NT2/D1 (cell line): ENCODE results near the gene DYSF.

Experiments
- DNase-seq: peaks from one replicate; pipeline ENCODE4 v3.0.0-alpha.2; 2011; ENCODE audit warnings: low read depth, low spot score
- H3K27me3 ChIP-seq: 2 replicates; pipeline ENCODE4 v1.6.0; 2011; ENCODE audit warnings: mild to moderate bottlenecking; ENCODE audit not compliant: insufficient read length, insufficient read depth
- H3K36me3 ChIP-seq: 2 replicates; pipeline ENCODE4 v1.6.1; 2011; ENCODE audit warnings: mild to moderate bottlenecking, low read length, mixed read lengths; ENCODE audit not compliant: insufficient read depth, insufficient read length
- H3K4me1 ChIP-seq: 2 replicates; pipeline ENCODE4 v1.5.1; 2011; ENCODE audit not compliant: insufficient read depth, insufficient read length
- H3K4me3 ChIP-seq: 2 replicates; pipeline ENCODE4 v1.5.1; 2011; ENCODE audit warnings: low read depth; ENCODE audit not compliant: insufficient read length
- H3K9ac ChIP-seq: 2 replicates; pipeline ENCODE4 v1.6.0; 2011; ENCODE audit warnings: low read depth; ENCODE audit not compliant: insufficient read length
- H3K9me3 ChIP-seq: 2 replicates; pipeline ENCODE4 v1.5.1; 2011; ENCODE audit warnings: mild to moderate bottlenecking, low read length; ENCODE audit not compliant: insufficient read depth
- SUZ12 ChIP-seq: IDR thresholded peaks from 2 replicates; pipeline ENCODE4 v1.6.1; 2011; ENCODE audit not compliant: insufficient read length, insufficient read depth; ENCODE audit errors: extremely low read depth
- YY1 ChIP-seq: IDR thresholded peaks from 2 replicates; pipeline ENCODE4 v1.6.1; 2011; ENCODE audit not compliant: insufficient read length, insufficient read depth
- ZNF274 ChIP-seq: IDR thresholded peaks from 2 replicates; pipeline ENCODE4 v1.6.1; 2011; ENCODE audit warnings: mild to moderate bottlenecking, low read depth, low read length

The DYSF gene

GRCh38 chr2:71634567-71634966 is 181.2 kb downstream of the DYSF start:
- no peaks in the 10 kb centered on the region for H3K36me3 ChIP-seq
- no peak for TF ChIP-seq SUZ12
- no peak for TF ChIP-seq ZNF274
- TF ChIP-seq YY1 = no peak
- no peak overlapping the region for H3K9ac ChIP-seq
- H3K4me1 ChIP-seq = no peaks in the 10 kb centered on the region
- no peak overlapping the region for H3K4me3 ChIP-seq
- H3K9me3 ChIP-seq = 0 out of 2 replicates have a peak, but pooled peaks cover under 1% of the 10 kb centered on the region
- no peak for DNase-seq
- H3K27me3 ChIP-seq = peaks cover 2% of the 10 kb centered on the region

- TF ChIP-seq ZNF274 = no peak
- no peak for TF ChIP-seq SUZ12
- TF ChIP-seq YY1 = no peak
- H3K4me3 ChIP-seq = no peak overlapping the region
- H3K9me3 ChIP-seq = no peaks in the 10 kb centered on the region
- DNase-seq = no peak
- peaks cover 2% of the 10 kb centered on the region for H3K27me3 ChIP-seq
- no peaks in the 10 kb centered on the region for H3K4me1 ChIP-seq
- H3K36me3 ChIP-seq = no peaks in the 10 kb centered on the region
- H3K9ac ChIP-seq = no peak overlapping the region
Observed at GRCh38 chr2:71635798-71636197, 182.4 kb downstream of the DYSF start.

GRCh38 chr2:71637168-71637567 is 183.8 kb downstream of the DYSF start:
- no peak overlapping the region for H3K9ac ChIP-seq

DNA sequence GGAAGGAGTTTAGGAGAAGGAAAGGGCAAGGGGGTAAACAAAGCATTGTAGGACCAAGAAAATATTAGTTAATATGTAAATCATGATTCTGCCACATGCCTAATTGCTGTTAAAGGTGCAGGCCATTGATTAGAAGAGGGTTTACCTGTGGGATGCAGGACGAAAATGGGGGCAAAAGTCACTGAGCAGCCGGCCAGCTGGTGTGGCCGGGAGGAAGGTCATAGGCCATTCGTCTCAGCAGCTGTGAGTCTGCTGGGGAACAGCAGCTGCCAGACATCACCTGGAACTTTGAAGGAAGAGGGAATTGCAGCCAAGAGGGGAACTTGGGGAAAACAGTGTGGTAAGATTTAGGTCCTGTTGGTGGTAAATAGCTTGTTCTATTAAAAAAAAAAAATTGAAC is 184.4 kb downstream of the DYSF start:
- Histone ChIP-seq H3K9ac (no peak overlapping the region), H3K27me3 (no peaks in the 10 kb centered on the region), H3K9me3 (no peaks in the 10 kb centered on the region), H3K36me3 (no peaks in the 10 kb centered on the region), H3K4me3 (no peak overlapping the region), H3K4me1 (no peaks in the 10 kb centered on the region)
- TF ChIP-seq ZNF274 (no peak), YY1 (no peak), SUZ12 (no peak)
- no peak for DNase-seq

More at GRCh38 chr2:71637168-71637567, 183.8 kb downstream of the DYSF start:
- DNase-seq = no peak
- Histone ChIP-seq H3K4me3 (no peak overlapping the region), H3K4me1 (no peaks in the 10 kb centered on the region), H3K27me3 (peaks cover 2% of the 10 kb centered on the region), H3K36me3 (no peaks in the 10 kb centered on the region), H3K9me3 (no peaks in the 10 kb centered on the region)
- TF ChIP-seq SUZ12 (no peak), YY1 (no peak), ZNF274 (no peak)

- Histone ChIP-seq H3K4me1 (no peaks in the 10 kb centered on the region), H3K36me3 (no peaks in the 10 kb centered on the region), H3K4me3 (no peak overlapping the region), H3K27me3 (no peaks in the 10 kb centered on the region), H3K9me3 (no peaks in the 10 kb centered on the region), H3K9ac (no peak overlapping the region)
- DNase-seq = no peak
- TF ChIP-seq YY1 (no peak), ZNF274 (no peak)
Observed at GRCh38 chr2:71639735-71640134, 186.4 kb downstream of the DYSF start.

GRCh38 chr2:71640489-71640888 is 187.1 kb downstream of the DYSF start:
- TF ChIP-seq SUZ12 (no peak), ZNF274 (no peak), YY1 (no peak)
- Histone ChIP-seq H3K27me3 (no peaks in the 10 kb centered on the region), H3K4me3 (no peak overlapping the region), H3K4me1 (no peaks in the 10 kb centered on the region), H3K9ac (no peak overlapping the region), H3K36me3 (no peaks in the 10 kb centered on the region), H3K9me3 (no peaks in the 10 kb centered on the region)
- DNase-seq = no peak

- Histone ChIP-seq H3K4me1 (no peaks in the 10 kb centered on the region), H3K27me3 (no peaks in the 10 kb centered on the region), H3K36me3 (no peaks in the 10 kb centered on the region), H3K4me3 (no peak overlapping the region), H3K9ac (no peak overlapping the region), H3K9me3 (no peaks in the 10 kb centered on the region)
- TF ChIP-seq YY1 (no peak), ZNF274 (no peak), SUZ12 (no peak)
- DNase-seq = no peak
Observed at GRCh38 chr2:71643674-71644357, 190.5 kb downstream of the DYSF start.

DNA sequence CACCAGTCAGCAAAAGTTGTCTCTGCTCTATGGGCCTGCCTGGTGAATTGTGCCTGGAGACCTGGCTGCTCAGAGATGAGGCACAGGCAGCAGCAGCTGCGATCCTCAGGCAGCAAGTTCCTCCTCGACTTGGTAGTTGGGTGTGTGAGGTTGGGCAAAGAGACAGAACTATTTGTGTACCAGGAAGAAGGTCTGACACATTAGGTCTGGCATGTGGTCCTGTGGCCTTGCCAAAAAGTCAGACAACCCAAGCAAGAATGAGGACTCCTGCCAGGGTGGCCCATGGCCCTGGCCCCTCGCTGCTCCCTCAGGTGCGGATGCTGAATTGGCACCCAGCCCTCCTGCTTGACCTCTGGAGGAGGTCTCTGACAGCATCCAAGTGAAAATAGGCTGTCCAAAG is 192.7 kb downstream of the DYSF start:
- no peak for DNase-seq
- H3K36me3 ChIP-seq = no peaks in the 10 kb centered on the region
- H3K9ac ChIP-seq = no peak overlapping the region
- no peaks in the 10 kb centered on the region for H3K27me3 ChIP-seq
- H3K9me3 ChIP-seq = no peaks in the 10 kb centered on the region
- TF ChIP-seq ZNF274 = no peak
- TF ChIP-seq YY1 = no peak
- TF ChIP-seq SUZ12 = no peak
- H3K4me3 ChIP-seq = no peak overlapping the region
- no peaks in the 10 kb centered on the region for H3K4me1 ChIP-seq
